Astrocyte (in vitro differentiated cells and primary cell): ENCODE results near the gene SEMA3A. TPM values are rescaled to one million over a fixed set of nuclear protein-coding genes. Genes with fewer than 3 reads are reported as not detected.

Source experiments
- DNase-seq: peaks from one replicate; pipeline ENCODE4 v3.0.0-alpha.2; 2010; ENCODE audit warnings: low read depth
- FAIRE-seq: peaks from 2 replicates; lab custom pipeline; 2011; peaks lifted over from hg19 to GRCh38; lab: Jason Lieb, UNC
- H2AFZ ChIP-seq: 2 replicates; pipeline ENCODE4 v1.6.0; 2012; ENCODE audit warnings: low read depth, low read length, inconsistent platforms
- H3K27ac ChIP-seq: 2 replicates; pipeline ENCODE4 v1.5.1; 2011; ENCODE audit warnings: low read depth, low read length, inconsistent platforms
- H3K27me3 ChIP-seq: 2 replicates; pipeline ENCODE4 v1.6.0; 2011; ENCODE audit warnings: low read length, inconsistent platforms; ENCODE audit not compliant: insufficient read depth
- H3K36me3 ChIP-seq: 2 replicates; pipeline ENCODE4 v1.5.1; 2011; ENCODE audit warnings: low read length, inconsistent platforms; ENCODE audit not compliant: insufficient read depth
- H3K4me1 ChIP-seq: 2 replicates; pipeline ENCODE4 v1.5.1; 2011; ENCODE audit warnings: low read length, inconsistent platforms; ENCODE audit not compliant: insufficient read depth
- H3K4me2 ChIP-seq: 2 replicates; pipeline ENCODE4 v1.6.0; 2012; ENCODE audit warnings: low read length, inconsistent platforms
- H3K4me3 ChIP-seq: 2 replicates; pipeline ENCODE4 v1.5.1; 2011; ENCODE audit warnings: low read depth, mild to moderate bottlenecking, low read length, inconsistent platforms; ENCODE audit not compliant: insufficient read depth
- H3K79me2 ChIP-seq: 2 replicates; pipeline ENCODE4 v1.6.0; 2012; ENCODE audit warnings: mild to moderate bottlenecking, low read length, inconsistent platforms; ENCODE audit not compliant: insufficient read depth
- H3K9ac ChIP-seq: 2 replicates; pipeline ENCODE4 v1.6.0; 2012; ENCODE audit warnings: mild to moderate bottlenecking, low read length, inconsistent platforms
- H3K9me3 ChIP-seq: 2 replicates; pipeline ENCODE4 v1.5.1; 2012; ENCODE audit warnings: low read depth, mild to moderate bottlenecking, low read length, inconsistent platforms; ENCODE audit not compliant: insufficient read depth
- H4K20me1 ChIP-seq: 2 replicates; pipeline ENCODE4 v1.6.0; 2012; ENCODE audit warnings: low read length, inconsistent platforms; ENCODE audit not compliant: insufficient read depth
- H3K27ac Mint-ChIP-seq: one replicate; pipeline ENCODE4 v1.8.0; 2021; ENCODE audit warnings: mild to moderate bottlenecking, mixed read lengths; ENCODE audit not compliant: unreplicated experiment
- H3K27me3 Mint-ChIP-seq: one replicate; pipeline ENCODE4 v1.8.0; 2021; ENCODE audit warnings: low read depth, mixed read lengths; ENCODE audit not compliant: unreplicated experiment
- H3K36me3 Mint-ChIP-seq: one replicate; pipeline ENCODE4 v1.8.0; 2021; ENCODE audit warnings: low read depth, mixed read lengths; ENCODE audit not compliant: unreplicated experiment
- H3K4me1 Mint-ChIP-seq: one replicate; pipeline ENCODE4 v1.8.0; 2021; ENCODE audit warnings: low read depth, mixed read lengths; ENCODE audit not compliant: unreplicated experiment
- H3K4me3 Mint-ChIP-seq: one replicate; pipeline ENCODE4 v1.8.0; 2021; ENCODE audit warnings: mild to moderate bottlenecking, moderate library complexity, mixed read lengths; ENCODE audit not compliant: unreplicated experiment
- H3K9me3 Mint-ChIP-seq: one replicate; pipeline ENCODE4 v1.8.0; 2021; ENCODE audit warnings: mild to moderate bottlenecking, mixed read lengths; ENCODE audit not compliant: unreplicated experiment
- EZH2 ChIP-seq: IDR thresholded peaks from 2 replicates; pipeline ENCODE4 v1.6.1; 2012; ENCODE audit warnings: mild to moderate bottlenecking, low read length, inconsistent platforms; ENCODE audit not compliant: insufficient read depth
- total RNA-seq: library from RNA; stranded (reverse); gene quantifications from 2 replicates; pipeline ENCODE4 v1.2.1, GENCODE V29; 2021
- TF ChIP-seq, protein P1 (sequence below): IDR thresholded peaks from 2 replicates; pipeline ENCODE4 v1.5.1; 2011; ENCODE audit warnings: low read depth, mild to moderate bottlenecking, inconsistent platforms, low read length, moderate library complexity; ENCODE audit not compliant: insufficient read depth

Gene SEMA3A
- total RNA-seq, 1 donor from 2014 or later = 31.3 TPM

DNA sequence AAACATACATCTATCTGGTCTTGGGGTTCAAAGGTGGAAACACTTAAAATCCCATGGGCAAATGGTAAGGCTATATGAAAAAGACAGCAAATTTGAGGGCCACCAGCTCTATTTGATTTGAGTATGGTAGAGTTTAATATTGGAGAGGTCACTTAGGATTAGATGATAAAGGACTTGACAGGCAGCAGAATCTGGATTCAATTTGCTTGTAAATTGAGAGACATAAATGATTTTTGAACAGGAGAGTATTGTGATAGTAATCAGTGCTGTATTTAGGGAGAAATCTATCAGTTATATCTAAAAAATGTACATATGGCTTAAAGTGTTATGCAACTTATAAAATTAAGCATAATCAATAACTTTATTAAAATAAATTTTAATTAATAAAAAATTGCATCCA, 155.2 kb downstream of the SEMA3A start:
- TF ChIP-seq, protein P1, sequence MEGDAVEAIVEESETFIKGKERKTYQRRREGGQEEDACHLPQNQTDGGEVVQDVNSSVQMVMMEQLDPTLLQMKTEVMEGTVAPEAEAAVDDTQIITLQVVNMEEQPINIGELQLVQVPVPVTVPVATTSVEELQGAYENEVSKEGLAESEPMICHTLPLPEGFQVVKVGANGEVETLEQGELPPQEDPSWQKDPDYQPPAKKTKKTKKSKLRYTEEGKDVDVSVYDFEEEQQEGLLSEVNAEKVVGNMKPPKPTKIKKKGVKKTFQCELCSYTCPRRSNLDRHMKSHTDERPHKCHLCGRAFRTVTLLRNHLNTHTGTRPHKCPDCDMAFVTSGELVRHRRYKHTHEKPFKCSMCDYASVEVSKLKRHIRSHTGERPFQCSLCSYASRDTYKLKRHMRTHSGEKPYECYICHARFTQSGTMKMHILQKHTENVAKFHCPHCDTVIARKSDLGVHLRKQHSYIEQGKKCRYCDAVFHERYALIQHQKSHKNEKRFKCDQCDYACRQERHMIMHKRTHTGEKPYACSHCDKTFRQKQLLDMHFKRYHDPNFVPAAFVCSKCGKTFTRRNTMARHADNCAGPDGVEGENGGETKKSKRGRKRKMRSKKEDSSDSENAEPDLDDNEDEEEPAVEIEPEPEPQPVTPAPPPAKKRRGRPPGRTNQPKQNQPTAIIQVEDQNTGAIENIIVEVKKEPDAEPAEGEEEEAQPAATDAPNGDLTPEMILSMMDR = no peak
- TF ChIP-seq EZH2 = no peak
- H3K27ac Mint-ChIP-seq = no peak overlapping the region
- no peaks in the 10 kb centered on the region for H3K36me3 ChIP-seq
- no peaks in the 10 kb centered on the region for H3K36me3 Mint-ChIP-seq
- FAIRE-seq = no peak
- H3K27me3 ChIP-seq = no peaks in the 10 kb centered on the region
- DNase-seq = no peak
- no peak overlapping the region for H3K4me3 ChIP-seq
- H3K27me3 Mint-ChIP-seq = no peaks in the 10 kb centered on the region
- H3K27ac ChIP-seq = no peak overlapping the region
- H3K9me3 ChIP-seq = no peaks in the 10 kb centered on the region
- H3K79me2 ChIP-seq = no peaks in the 10 kb centered on the region
- peaks cover 7% of the 10 kb centered on the region for H3K4me1 ChIP-seq
- no peaks in the 10 kb centered on the region for H3K9me3 Mint-ChIP-seq
- H3K9ac ChIP-seq = no peak overlapping the region
- no peak overlapping the region for H3K4me3 Mint-ChIP-seq
- no peaks in the 10 kb centered on the region for H4K20me1 ChIP-seq
- no peak overlapping the region for H2AFZ ChIP-seq
- H3K4me1 Mint-ChIP-seq = peaks cover 21% of the 10 kb centered on the region
- H3K4me2 ChIP-seq = no peak overlapping the region

DNA sequence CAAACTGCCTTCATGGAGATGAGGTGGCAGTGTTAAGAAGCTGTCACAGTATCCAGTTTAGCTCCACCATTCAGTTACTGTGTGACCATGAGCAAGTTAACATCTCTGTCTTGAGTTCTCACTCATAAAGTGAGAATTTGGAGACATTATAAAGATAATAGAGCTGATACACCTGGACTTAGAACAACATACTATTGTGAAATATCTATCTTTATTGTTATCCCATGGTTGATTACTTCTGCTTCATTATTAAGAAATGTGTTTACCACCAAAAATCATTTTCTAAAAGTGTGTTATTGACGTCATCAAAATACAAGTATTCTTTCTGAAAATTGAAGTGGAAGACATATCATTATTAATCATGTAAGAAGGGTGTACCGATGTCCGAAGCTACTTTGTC, 166.9 kb downstream of the SEMA3A start:
- peak; percentile 17 for FAIRE-seq
- Mint-ChIP-seq H3K27me3 (no peaks in the 10 kb centered on the region), H3K9me3 (no peaks in the 10 kb centered on the region)

DNA sequence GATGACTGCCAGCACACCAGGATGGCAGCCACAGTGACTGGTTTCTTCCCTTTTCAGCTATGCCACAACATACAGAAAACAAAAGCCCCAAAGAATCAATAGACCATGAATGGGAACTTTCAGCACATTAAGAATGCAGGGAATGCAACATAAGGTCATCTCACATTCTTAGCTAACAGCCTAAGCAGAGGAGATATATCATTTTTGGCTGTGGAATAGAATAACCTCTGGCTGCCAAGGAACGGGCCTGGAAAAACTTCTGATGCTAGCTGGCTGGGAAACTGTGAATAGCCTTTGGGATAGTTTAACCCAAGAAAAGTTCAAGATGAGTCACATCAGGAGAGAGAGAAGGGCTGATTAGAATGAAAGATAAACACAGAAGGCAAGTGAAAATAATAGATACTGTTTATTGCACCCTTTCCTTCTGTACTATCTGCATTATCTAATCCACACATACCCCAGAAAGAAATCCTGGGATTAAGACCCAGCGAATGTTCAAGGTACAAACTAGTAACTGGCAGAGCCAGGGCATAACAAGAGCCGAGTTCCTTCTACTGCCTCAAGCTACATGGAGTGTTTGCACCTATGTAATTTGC, 169.2 kb downstream of the SEMA3A start:
- no peak overlapping the region for H3K4me3 Mint-ChIP-seq
- Histone ChIP-seq H4K20me1 (no peaks in the 10 kb centered on the region), H3K4me3 (no peak overlapping the region), H3K4me1 (peaks cover 20% of the 10 kb centered on the region), H3K9me3 (no peaks in the 10 kb centered on the region), H2AFZ (no peak overlapping the region), H3K27ac (peak overlapping the region; percentile 76), H3K9ac (peak overlapping the region; percentile 12), H3K36me3 (no peaks in the 10 kb centered on the region), H3K4me2 (peak overlapping the region; percentile 30), H3K79me2 (no peaks in the 10 kb centered on the region), H3K27me3 (no peaks in the 10 kb centered on the region)
- no peaks in the 10 kb centered on the region for H3K36me3 Mint-ChIP-seq
- H3K27me3 Mint-ChIP-seq = no peaks in the 10 kb centered on the region
- FAIRE-seq = peak; percentile 99
- H3K27ac Mint-ChIP-seq = peak overlapping the region; percentile 77
- TF ChIP-seq, protein P1 = no peak
- TF ChIP-seq EZH2 = no peak
- peaks cover 17% of the 10 kb centered on the region for H3K4me1 Mint-ChIP-seq
- peak; percentile 99 for DNase-seq
- no peaks in the 10 kb centered on the region for H3K9me3 Mint-ChIP-seq

More for the DNA sequence above, 166.9 kb downstream of the SEMA3A start:
- no peak overlapping the region for H2AFZ ChIP-seq
- H3K4me1 Mint-ChIP-seq = peaks cover 8% of the 10 kb centered on the region
- no peak overlapping the region for H3K4me3 Mint-ChIP-seq
- no peak overlapping the region for H3K4me2 ChIP-seq
- H3K9me3 ChIP-seq = no peaks in the 10 kb centered on the region
- TF ChIP-seq, protein P1 = no peak
- no peak for TF ChIP-seq EZH2
- H3K36me3 Mint-ChIP-seq = no peaks in the 10 kb centered on the region
- H3K4me1 ChIP-seq = peaks cover 12% of the 10 kb centered on the region
- H3K36me3 ChIP-seq = no peaks in the 10 kb centered on the region
- H4K20me1 ChIP-seq = no peaks in the 10 kb centered on the region
- no peak overlapping the region for H3K4me3 ChIP-seq
- no peak overlapping the region for H3K27ac ChIP-seq
- no peak for DNase-seq
- H3K27me3 ChIP-seq = no peaks in the 10 kb centered on the region
- H3K9ac ChIP-seq = no peak overlapping the region
- H3K79me2 ChIP-seq = no peaks in the 10 kb centered on the region
- no peak overlapping the region for H3K27ac Mint-ChIP-seq
